HT1080 (cell line): ENCODE measurements around the gene SORCS2. TPM values are rescaled to one million over a fixed set of nuclear protein-coding genes. Genes with fewer than 3 reads are reported as not detected.

Experiments used
- DNase-seq: peaks from one replicate; pipeline ENCODE4 v3.0.0-alpha.2; 2015; ENCODE audit warnings: low read depth
- total RNA-seq: library from RNA; depleted of rRNA; stranded (reverse); fragments of >200 nt; shearing (Covaris generic); gene quantifications from 2 replicates; pipeline ENCODE4 v1.2.3, GENCODE V29; 2014

SORCS2 gene
- total RNA-seq, 1 experiment from 2014 or later: 5.4 TPM

- no peak for DNase-seq
Observed at GRCh38 chr4:7217474-7218321, 25.4 kb downstream of the SORCS2 start.

GRCh38 chr4:7218686-7219085 is 26.3 kb downstream of the SORCS2 start:
- no peak for DNase-seq

- no peak for DNase-seq
Observed at GRCh38 chr4:7222521-7222920, 30.2 kb downstream of the SORCS2 start.

GRCh38 chr4:7223541-7223940 is 31.2 kb downstream of the SORCS2 start:
- DNase-seq: no peak

DNA sequence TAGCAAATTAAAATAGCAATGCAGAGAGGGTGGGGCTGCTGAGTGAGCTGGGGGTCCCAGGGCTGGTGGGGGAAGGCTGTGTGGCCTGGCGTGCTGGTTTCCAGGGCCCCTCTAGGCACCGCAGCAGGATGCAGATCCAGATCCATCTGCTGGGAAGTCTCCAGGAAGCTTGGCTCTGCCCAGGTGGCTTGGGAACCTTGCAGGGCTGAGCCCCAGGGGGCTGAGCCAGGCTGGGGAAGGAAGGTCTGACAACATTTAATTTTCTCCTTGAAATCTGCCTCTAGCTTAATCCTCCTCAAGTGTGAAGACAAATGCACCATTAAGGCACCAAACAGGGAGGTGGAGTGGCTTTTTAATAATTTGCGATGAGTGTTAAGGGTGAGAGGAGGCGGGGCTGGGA is 31.7 kb downstream of the SORCS2 start:
- no peak for DNase-seq

DNA sequence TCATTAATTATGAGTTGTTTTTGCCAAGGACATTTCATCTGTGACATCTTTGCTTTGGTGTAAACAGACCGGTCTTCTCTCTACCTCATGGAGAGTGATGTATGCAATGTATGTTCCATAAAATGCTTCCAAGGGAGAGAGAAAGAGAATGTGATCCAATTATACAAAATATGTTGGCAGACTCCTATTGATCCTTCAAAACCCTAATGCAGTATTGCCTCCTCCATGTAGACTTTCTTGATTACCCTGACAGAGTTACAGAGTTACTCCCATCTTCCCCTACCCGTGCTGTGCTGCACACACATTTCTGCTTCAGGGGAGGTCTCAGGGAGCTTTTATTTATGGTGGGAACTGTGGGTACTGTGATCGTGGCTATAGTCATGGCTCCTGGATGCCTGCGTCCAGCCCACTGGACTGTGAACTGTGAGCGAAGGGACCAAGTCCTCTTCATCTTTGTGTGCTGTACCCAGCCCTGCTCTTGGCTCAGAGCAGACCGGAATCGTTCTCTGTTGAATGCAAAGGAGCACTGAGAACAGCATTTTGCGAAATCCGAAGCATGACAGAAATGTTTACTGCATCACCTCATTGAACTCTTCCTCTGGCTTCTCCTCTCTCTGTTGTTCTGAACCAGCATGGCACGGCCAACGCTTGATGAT is 32.7 kb downstream of the SORCS2 start:
- DNase-seq: no peak

GRCh38 chr4:7226439-7226838 is 34.1 kb downstream of the SORCS2 start:
- no peak for DNase-seq

- no peak for DNase-seq
Observed at GRCh38 chr4:7227008-7227407, 34.7 kb downstream of the SORCS2 start.

DNA sequence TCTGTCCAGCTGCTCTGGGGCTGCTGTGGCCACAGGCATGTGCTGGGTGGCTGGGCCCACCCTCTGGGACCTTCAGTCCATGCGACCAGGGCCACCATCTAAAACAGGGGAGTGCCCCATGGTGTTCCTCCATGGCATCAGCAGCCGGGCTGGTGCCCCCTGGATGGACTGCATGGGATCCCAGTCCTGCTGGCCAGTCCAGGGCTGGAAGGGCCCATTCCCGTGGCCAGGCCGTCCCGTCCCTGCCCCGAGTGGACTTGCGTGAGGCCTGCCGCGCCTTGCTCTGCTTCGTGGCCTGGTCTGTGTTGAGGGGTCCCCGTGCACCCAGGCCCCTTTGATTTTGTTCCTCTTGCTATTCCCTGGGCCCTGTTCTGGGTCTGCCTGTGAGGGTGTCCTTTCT is 36.4 kb downstream of the SORCS2 start:
- DNase-seq: no peak

- DNase-seq: no peak
Observed at GRCh38 chr4:7232061-7232650, 39.8 kb downstream of the SORCS2 start.

DNA sequence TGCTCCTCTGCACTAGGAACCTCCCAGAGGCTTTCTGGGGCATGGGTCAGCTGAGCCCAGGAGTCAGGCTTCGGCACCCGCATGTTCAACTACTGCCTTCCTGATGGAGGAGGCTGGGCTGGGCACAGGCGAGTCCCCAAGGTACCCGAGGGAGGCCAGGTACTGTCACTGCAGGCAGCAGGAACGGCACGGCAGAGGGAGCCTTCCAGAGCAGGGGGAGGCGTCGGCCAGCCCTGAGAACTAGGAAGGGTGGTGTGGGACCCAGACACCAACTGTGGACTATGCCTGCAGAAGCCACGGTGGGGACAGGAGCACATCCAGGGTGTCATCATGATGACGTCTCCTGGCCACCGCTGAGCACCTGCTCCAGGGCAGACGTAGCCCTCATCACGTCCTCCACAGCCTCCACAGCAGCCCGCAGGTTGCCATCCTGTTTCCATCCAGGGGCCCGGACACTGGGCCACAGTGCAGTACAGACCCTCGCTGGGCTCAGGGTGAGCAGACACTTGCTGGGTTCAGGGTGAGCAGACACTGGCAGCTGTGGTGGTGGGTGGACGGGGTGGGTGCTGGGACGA is 40.8 kb downstream of the SORCS2 start:
- no peak for DNase-seq

DNA sequence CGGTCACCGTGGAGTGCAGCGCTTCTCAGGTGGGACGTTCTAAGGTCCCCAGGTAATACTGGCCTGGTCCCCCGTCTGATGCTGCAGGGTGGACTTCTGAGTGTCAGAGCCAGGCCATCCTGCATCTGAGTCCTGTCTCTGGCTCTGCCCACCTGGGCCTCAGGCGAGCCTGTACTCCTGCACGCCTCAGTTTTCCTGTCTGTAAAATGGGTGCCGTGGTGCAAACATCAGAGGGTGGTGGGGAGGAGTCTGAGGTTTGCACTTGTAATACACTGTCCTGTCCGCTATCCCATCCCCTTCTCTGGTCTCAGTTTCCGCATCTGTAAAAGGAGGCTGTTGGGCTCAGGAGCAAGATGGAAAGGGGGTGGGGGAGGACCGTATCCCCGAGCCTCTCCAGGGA is 41.3 kb downstream of the SORCS2 start:
- no peak for DNase-seq

- no peak for DNase-seq
Observed at GRCh38 chr4:7234355-7235029, 42.2 kb downstream of the SORCS2 start.

- no peak for DNase-seq
Observed at GRCh38 chr4:7235030-7235380, 42.7 kb downstream of the SORCS2 start.

DNA sequence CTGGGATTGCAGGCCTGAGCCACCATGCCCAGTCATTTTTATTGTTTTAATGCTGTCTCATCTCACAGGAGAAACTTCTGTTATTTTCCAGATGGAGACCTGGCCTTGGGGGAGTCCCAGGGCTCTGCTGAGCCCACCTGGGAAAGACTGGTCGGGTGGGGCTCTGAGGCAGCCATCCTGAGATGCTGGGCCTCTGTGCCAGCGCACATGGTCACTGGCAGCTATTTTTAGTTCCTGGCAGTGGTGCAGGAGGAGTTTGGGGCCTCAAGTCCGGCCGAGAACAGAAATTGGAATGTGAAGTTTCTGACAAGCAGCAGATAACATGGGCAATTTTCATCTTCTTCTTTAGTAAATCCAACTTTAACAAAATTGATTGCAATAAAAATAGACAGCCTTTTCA is 44.5 kb downstream of the SORCS2 start:
- DNase-seq: no peak

DNA sequence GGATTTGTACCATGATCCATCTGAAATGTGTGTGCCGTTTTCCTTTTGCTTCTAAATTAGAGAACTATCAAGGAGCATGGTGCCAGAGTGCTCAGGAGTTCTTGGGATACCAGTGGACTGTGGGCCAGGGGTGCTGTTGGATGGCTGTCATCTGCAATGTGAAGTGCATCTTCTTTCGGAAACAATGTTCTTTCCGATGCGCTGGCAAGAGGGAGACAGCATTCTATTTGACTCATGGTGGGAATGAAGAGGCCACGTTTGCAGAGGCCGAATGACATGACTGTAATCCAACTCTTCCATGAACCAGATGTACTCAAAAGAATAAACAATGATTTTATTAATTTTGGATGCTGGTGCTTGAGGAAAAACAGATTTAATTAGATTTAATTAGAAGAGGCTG is 45.5 kb downstream of the SORCS2 start:
- DNase-seq: no peak

DNA sequence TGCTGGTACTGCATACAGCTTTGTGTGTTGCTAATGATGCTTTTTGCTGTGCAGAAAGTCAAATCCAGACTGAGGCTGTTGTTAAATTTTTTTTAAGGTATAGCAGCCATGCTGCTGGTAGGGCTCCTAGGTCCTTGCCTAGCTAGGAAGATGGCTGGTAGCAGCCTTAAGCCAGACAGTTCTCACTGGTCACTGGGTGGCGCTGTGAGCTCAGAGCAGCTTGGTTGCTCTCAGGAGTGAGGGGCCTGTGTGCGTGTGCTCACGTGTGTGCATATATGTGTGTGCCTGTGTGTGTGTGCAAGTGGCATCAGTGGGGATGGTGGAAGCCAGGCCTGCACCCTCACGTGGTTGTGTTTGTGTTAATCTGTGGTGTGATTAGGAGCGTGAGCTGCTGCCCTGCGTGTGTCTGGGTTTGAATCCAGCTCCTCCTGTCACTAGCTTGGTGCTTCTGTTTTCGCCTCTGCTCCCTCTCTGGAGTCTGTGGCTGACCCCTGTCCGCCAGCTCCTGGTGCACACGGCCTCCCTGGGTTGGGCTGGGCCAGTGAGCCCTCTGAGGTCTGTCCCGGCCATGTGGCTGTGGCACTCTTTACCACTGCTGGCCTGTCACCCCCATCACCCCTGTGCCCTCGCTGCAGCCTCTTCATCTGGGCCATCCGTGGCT is 46.1 kb downstream of the SORCS2 start:
- no peak for DNase-seq

DNA sequence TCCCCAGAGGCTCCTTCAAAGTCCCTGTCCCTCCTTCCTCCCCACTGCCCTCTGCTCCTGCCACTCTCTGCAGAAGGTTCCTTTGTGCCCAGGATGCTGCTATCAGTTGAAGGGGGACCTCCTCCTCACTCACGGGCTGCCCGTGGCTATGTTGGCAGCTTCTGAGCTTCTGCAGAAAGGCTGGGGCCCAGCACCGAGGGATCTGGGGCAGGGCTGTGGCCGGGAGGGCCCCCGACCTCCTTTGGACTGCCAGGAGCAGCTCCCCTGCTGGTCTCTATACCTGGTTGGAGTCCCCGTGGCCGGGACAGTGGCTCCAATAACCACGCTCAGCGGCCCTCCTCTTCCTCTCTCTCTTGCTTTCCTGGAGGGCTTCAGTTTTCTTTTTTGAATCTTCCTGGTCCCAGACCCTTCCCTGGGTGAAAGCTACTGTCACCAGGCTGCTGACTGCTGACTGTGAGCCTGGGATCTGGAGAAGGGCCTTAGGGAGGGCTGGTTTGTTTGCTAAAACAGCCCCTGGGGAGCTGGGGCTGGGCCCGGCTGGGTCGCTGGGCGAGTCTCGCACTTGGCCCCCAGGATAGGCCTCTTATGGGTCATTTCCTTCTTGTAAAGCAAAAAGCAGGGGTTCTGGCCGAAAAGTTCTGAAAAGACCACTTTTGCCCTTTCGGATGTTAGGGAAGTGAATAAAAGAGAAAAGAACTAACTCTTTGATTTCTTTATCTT is 46.9 kb downstream of the SORCS2 start:
- no peak for DNase-seq

DNA sequence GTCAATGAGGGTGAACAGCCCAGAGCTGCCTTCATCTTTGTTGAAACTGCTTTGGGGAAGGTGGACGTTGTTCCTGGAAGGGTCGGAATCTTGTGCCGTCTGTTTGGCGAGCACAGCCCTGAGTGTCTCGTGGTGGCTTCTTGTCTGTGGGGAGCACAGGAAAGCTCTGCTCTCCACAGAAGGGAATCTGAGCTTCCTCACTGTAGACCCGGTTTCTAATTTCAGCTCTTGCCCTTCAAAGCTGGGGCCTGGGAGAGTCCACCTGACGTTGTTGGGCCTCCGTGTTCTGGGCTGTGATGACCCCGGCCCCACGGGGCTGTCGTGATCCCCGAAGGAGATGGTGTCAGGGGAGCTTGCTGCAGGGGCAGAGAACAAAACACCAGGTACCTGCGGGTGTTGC is 47.5 kb downstream of the SORCS2 start:
- no peak for DNase-seq

DNA sequence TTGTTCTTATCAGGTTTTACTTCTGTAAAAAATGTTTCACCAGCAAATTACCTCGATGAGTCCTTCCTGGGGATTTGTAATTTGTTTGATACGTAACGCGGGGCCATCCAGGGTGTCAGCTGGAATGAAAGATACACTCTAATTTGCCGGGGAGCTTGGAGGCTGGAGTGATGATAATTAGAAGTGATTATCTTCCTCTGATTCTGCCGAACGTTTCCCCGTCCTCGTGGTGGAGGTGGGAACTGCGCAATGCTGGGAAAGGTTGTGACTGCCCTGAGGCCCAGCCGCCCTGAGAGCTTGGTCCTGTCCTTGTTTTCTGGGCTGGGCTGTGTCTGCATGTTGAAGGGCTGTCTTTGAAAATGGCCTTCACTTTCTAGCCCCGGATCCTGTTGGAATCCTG is 48.0 kb downstream of the SORCS2 start:
- DNase-seq: no peak
